Astrocyte of the cerebellum (primary cell): ENCODE data around the gene TNIK.

Source experiments
- DNase-seq: peaks from one replicate; pipeline ENCODE4 v3.0.0-alpha.2; 2011; ENCODE audit warnings: low read depth
- H3K4me3 ChIP-seq: 2 replicates; pipeline ENCODE4 v1.5.1; 2011; ENCODE audit warnings: mild to moderate bottlenecking, low read depth, low read length, moderate library complexity
- in situ Hi-C: cut with HindIII; loops from 2 replicates; pipeline ENCODE4 v1.10.0; 2017; ENCODE audit warnings: low sequenced_read_pairs
- TF ChIP-seq, protein P1 (sequence below): IDR thresholded peaks from 2 replicates; pipeline ENCODE4 v1.5.1; 2012; ENCODE audit warnings: low read length, low read depth, moderate library complexity, mild to moderate bottlenecking; ENCODE audit errors: missing control alignments

The TNIK gene

DNA sequence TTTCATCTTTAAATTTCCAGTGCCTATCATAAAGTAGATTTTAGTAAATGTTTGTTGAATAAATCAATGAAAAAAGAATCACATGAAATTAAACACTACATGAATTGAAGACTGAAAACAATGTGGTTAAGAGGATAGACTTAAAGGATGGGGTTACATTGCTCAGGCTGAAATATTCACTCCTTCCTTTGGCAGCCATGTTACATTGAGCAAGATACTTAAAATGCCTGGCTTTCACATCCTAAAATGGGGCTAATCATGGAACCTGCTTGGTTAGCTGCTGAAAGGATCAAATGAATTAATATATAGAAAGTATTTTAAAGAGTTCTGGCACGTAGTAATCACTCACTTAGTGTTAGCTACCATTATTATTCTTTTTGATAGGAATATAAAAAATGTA is 236.8 kb downstream of the TNIK start:
- no peak overlapping the region for H3K4me3 ChIP-seq
- in situ Hi-C loops, result loop anchor here (5.0 kb wide), 1 partner anchor 36 kb away; no protein-coding TSS in a partner anchor
- TF ChIP-seq, protein P1, sequence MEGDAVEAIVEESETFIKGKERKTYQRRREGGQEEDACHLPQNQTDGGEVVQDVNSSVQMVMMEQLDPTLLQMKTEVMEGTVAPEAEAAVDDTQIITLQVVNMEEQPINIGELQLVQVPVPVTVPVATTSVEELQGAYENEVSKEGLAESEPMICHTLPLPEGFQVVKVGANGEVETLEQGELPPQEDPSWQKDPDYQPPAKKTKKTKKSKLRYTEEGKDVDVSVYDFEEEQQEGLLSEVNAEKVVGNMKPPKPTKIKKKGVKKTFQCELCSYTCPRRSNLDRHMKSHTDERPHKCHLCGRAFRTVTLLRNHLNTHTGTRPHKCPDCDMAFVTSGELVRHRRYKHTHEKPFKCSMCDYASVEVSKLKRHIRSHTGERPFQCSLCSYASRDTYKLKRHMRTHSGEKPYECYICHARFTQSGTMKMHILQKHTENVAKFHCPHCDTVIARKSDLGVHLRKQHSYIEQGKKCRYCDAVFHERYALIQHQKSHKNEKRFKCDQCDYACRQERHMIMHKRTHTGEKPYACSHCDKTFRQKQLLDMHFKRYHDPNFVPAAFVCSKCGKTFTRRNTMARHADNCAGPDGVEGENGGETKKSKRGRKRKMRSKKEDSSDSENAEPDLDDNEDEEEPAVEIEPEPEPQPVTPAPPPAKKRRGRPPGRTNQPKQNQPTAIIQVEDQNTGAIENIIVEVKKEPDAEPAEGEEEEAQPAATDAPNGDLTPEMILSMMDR, result no peak
- no peak for DNase-seq

DNA sequence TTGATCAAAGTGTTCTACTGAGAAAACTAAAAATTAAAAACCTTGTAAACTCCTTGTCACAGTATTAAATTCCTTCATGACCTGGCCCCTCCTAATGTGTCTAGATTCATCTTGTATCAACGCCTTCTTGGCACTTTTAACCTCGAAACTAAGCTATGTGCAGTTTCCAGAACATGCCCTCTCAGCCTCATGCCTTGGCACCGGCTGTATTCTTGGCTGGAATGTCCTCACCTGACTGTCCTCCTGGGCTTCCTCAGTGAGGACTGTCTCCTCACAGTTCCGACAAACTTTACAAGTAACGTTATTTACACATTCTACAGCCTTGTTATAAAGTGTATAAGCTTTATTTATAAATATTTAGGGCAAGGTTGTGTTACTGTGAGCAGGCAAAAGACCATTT is 237.2 kb downstream of the TNIK start:
- in situ Hi-C loops, result loop anchor here (5.0 kb wide), 1 partner anchor 36 kb away; no protein-coding TSS in a partner anchor
- no peak overlapping the region for H3K4me3 ChIP-seq
- TF ChIP-seq, protein P1, result no peak
- DNase-seq, result no peak

DNA sequence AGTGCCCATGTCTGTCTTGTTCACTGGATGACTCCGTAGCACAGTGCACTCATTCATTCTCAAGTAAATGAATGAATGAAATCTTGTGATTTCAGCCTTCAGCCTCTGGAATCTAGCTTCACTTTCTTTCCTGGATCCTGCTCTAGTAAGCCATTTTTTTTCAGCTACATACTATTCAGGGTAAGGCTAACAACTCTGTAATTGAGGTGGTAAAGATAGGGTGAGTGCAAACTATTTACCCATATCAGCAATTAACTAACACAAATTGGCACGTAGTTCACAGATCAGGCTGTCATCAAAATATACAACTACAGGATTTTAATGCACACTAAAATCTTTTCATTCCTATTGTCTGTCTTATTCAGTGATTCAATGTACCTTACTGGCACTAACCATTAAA is 238.6 kb downstream of the TNIK start:
- DNase-seq, result no peak
- in situ Hi-C loops, result loop anchor here (5.0 kb wide), 1 partner anchor 34 kb away; no protein-coding TSS in a partner anchor
- H3K4me3 ChIP-seq, result no peak overlapping the region
- TF ChIP-seq, protein P1, result no peak

DNA sequence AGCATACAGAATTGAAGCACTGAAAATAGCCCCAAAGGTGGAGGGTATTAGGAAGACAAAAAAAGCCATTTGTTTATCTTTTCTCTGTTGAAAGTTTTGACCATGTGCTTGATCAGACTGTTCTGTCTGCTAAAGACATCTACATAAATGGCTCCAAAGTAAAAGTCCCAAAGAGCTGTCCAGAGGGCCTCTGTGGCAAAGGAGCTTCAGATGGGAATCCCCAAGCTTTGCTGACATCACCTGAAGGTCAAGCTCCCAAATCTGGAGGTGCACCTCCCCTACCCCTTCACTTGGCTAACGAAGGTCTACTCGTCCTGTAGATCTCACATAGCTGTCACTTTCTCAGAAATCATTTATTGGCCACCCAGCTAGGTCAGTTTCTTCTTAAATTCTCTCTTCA is 239.1 kb downstream of the TNIK start:
- no peak for DNase-seq
- TF ChIP-seq, protein P1, result no peak
- H3K4me3 ChIP-seq, result no peak overlapping the region
- in situ Hi-C loops, result loop anchor here (5.0 kb wide), 1 partner anchor 34 kb away; no protein-coding TSS in a partner anchor

DNA sequence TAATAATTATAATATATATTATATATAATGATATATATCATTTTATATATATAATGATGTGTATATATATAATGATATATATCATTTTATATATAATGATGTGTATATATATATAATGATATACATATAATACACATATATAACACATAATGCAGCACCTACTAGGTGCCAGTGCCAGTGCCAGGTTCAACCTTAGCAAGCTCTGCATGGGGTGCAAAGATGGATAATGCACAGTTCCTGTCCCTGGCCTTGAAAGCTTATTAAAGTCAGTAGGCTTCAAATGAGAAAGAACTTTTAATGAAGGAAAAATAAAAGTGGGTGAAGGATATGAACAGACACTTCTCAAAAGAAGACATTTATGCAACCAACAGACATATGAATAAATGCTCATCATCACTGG is 240.9 kb downstream of the TNIK start:
- in situ Hi-C loops, result no loop called here
- DNase-seq, result no peak
- TF ChIP-seq, protein P1, result no peak
- no peak overlapping the region for H3K4me3 ChIP-seq

DNA sequence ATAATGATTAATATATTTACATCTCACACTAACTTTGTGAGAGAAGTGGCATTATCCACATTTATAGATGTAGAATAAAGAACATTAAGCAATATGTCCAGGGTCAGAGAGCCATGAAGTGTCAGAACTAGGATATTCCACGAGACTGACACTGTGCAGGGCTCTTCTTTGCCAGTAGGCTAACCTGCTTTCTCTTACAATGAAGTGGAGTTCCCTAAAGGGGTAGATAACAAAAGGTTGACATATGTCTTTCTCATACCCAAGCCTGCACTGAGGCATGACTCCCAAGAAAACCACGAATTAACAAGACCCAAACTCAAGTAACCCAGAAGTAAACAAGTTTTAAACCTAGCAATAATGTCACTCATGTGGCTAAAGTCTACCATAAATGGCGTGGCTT is 242.1 kb downstream of the TNIK start:
- in situ Hi-C loops, result no loop called here
- no peak for DNase-seq
- TF ChIP-seq, protein P1, result no peak
- no peak overlapping the region for H3K4me3 ChIP-seq

DNA sequence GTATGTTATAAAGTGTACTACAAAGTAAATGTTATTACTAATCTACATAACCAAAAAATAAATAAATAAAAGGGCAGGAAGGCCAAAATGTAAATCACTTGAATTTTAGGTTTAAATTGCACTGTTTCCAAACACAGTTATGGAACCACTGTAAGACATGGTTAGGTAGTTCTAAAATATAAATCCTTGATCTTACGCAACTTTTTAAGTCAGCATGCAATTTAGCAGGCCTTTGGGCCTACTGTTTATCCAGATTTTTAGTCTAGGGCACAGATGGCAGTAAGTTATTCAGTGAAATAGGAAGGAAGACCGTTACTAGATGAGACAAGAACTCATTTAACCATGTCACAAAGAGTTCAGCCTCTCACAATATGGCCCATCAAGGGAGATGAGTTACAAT is 246.3 kb downstream of the TNIK start:
- DNase-seq, result no peak
- TF ChIP-seq, protein P1, result no peak
- in situ Hi-C loops, result no loop called here
- H3K4me3 ChIP-seq, result no peak overlapping the region
